T-helper 1 cell treated with Interleukin-12 subunit alpha and Interleukin-12 subunit beta and Interleukin-4 antibody, amounts not matched to agents 30 μg/mL and 1 μg/mL, for 36 hours (primary cell): ENCODE data around the gene CD99.
"Not testable (repeated sequence)": the region's sequence is repeated elsewhere in the genome, so short reads cannot be mapped to it uniquely, and the experiment has no call there.

Experiments used
- H3K27ac Mint-ChIP-seq: one replicate; pipeline ENCODE4 v1.8.0; 2021; ENCODE audit warnings: mild to moderate bottlenecking, mixed read lengths
- H3K27me3 Mint-ChIP-seq: one replicate; pipeline ENCODE4 v1.8.0; 2021; ENCODE audit warnings: low read depth, mixed read lengths
- H3K36me3 Mint-ChIP-seq: one replicate; pipeline ENCODE4 v1.8.0; 2021; ENCODE audit warnings: low read depth, mixed read lengths
- H3K4me1 Mint-ChIP-seq: one replicate; pipeline ENCODE4 v1.8.0; 2021; ENCODE audit warnings: low read depth, mixed read lengths
- H3K4me3 Mint-ChIP-seq: one replicate; pipeline ENCODE4 v1.8.0; 2021; ENCODE audit warnings: mild to moderate bottlenecking, moderate library complexity, mixed read lengths
- H3K9me3 Mint-ChIP-seq: one replicate; pipeline ENCODE4 v1.8.0; 2021; ENCODE audit warnings: mixed read lengths

Gene CD99

GRCh38 chrX:2715066-2715600 lies 24.0 kb downstream of the CD99 start:
- peaks cover 57% of the 10 kb centered on the region for H3K36me3 Mint-ChIP-seq
- peaks cover 53% of the 10 kb centered on the region for H3K4me1 Mint-ChIP-seq
- no peak overlapping the region for H3K4me3 Mint-ChIP-seq
- no peaks in the 10 kb centered on the region for H3K9me3 Mint-ChIP-seq
- peak overlapping the region; percentile 58 for H3K27ac Mint-ChIP-seq
- no peaks in the 10 kb centered on the region for H3K27me3 Mint-ChIP-seq

GRCh38 chrX:2717312-2717711 lies 26.2 kb downstream of the CD99 start:
- Mint-ChIP-seq H3K4me1 (peaks cover 44% of the 10 kb centered on the region), H3K27ac (peak overlapping the region; percentile 67), H3K36me3 (peaks cover 60% of the 10 kb centered on the region), H3K9me3 (no peaks in the 10 kb centered on the region), H3K27me3 (no peaks in the 10 kb centered on the region), H3K4me3 (peak overlapping the region; percentile 16)

GRCh38 chrX:2718821-2719220 lies 27.7 kb downstream of the CD99 start:
- no peak overlapping the region for H3K4me3 Mint-ChIP-seq
- H3K36me3 Mint-ChIP-seq, result peaks cover 75% of the 10 kb centered on the region
- H3K27me3 Mint-ChIP-seq, result no peaks in the 10 kb centered on the region
- no peak overlapping the region for H3K27ac Mint-ChIP-seq
- H3K4me1 Mint-ChIP-seq, result peaks cover 42% of the 10 kb centered on the region
- no peaks in the 10 kb centered on the region for H3K9me3 Mint-ChIP-seq

- Mint-ChIP-seq H3K4me3 (no peak overlapping the region), H3K4me1 (peaks cover 34% of the 10 kb centered on the region), H3K27ac (no peak overlapping the region), H3K9me3 (no peaks in the 10 kb centered on the region), H3K36me3 (peaks cover 74% of the 10 kb centered on the region), H3K27me3 (no peaks in the 10 kb centered on the region)
Measured at GRCh38 chrX:2719774-2720447, 28.8 kb downstream of the CD99 start.

- Mint-ChIP-seq H3K27ac (no peak overlapping the region), H3K36me3 (peaks cover 62% of the 10 kb centered on the region), H3K4me1 (peaks cover 8% of the 10 kb centered on the region), H3K9me3 (no peaks in the 10 kb centered on the region), H3K27me3 (no peaks in the 10 kb centered on the region), H3K4me3 (no peak overlapping the region)
Measured at GRCh38 chrX:2723286-2723879, 32.3 kb downstream of the CD99 start.

- H3K27ac Mint-ChIP-seq, H3K9me3 Mint-ChIP-seq, H3K4me3 Mint-ChIP-seq, H3K27me3 Mint-ChIP-seq, H3K4me1 Mint-ChIP-seq: not testable (repeated sequence)
- peaks cover 55% of the 10 kb centered on the region for H3K36me3 Mint-ChIP-seq
Measured at GRCh38 chrX:2727264-2727663, 36.2 kb downstream of the CD99 start.

GRCh38 chrX:2732076-2732475 lies 41.0 kb downstream of the CD99 start:
- Mint-ChIP-seq H3K4me3 (no peak overlapping the region), H3K9me3 (peaks cover 3% of the 10 kb centered on the region), H3K36me3 (peaks cover 60% of the 10 kb centered on the region), H3K4me1 (peaks cover 3% of the 10 kb centered on the region), H3K27ac (no peak overlapping the region), H3K27me3 (no peaks in the 10 kb centered on the region)

GRCh38 chrX:2732649-2733048 lies 41.6 kb downstream of the CD99 start:
- no peak overlapping the region for H3K4me3 Mint-ChIP-seq

GRCh38 chrX:2733286-2733685 lies 42.2 kb downstream of the CD99 start:
- Mint-ChIP-seq H3K27ac (no peak overlapping the region), H3K27me3 (no peaks in the 10 kb centered on the region), H3K36me3 (peaks cover 59% of the 10 kb centered on the region), H3K4me1 (peaks cover 3% of the 10 kb centered on the region), H3K9me3 (peaks cover 3% of the 10 kb centered on the region), H3K4me3 (no peak overlapping the region)

More at GRCh38 chrX:2732649-2733048, 41.6 kb downstream of the CD99 start:
- Mint-ChIP-seq H3K4me1 (peaks cover 3% of the 10 kb centered on the region), H3K36me3 (peaks cover 60% of the 10 kb centered on the region), H3K27ac (no peak overlapping the region), H3K9me3 (peaks cover 3% of the 10 kb centered on the region), H3K27me3 (no peaks in the 10 kb centered on the region)

GRCh38 chrX:2735270-2735669 lies 44.2 kb downstream of the CD99 start:
- H3K36me3 Mint-ChIP-seq, result peaks cover 56% of the 10 kb centered on the region
- peaks cover 3% of the 10 kb centered on the region for H3K9me3 Mint-ChIP-seq
- H3K27ac Mint-ChIP-seq, result no peak overlapping the region
- peaks cover 3% of the 10 kb centered on the region for H3K4me1 Mint-ChIP-seq
- no peaks in the 10 kb centered on the region for H3K27me3 Mint-ChIP-seq
- H3K4me3 Mint-ChIP-seq, result no peak overlapping the region

- Mint-ChIP-seq H3K36me3 (peaks cover 41% of the 10 kb centered on the region), H3K27ac (no peak overlapping the region)
Measured at GRCh38 chrX:2740672-2741071, 49.6 kb downstream of the CD99 start.

GRCh38 chrX:2741386-2741785 lies 50.3 kb downstream of the CD99 start:
- Mint-ChIP-seq H3K4me1 (peaks cover 2% of the 10 kb centered on the region), H3K27ac (no peak overlapping the region), H3K36me3 (peaks cover 40% of the 10 kb centered on the region), H3K9me3 (no peaks in the 10 kb centered on the region), H3K27me3 (no peaks in the 10 kb centered on the region), H3K4me3 (no peak overlapping the region)

More at GRCh38 chrX:2740672-2741071, 49.6 kb downstream of the CD99 start:
- no peak overlapping the region for H3K4me3 Mint-ChIP-seq
- H3K9me3 Mint-ChIP-seq, result no peaks in the 10 kb centered on the region
- H3K4me1 Mint-ChIP-seq, result peaks cover 2% of the 10 kb centered on the region
- H3K27me3 Mint-ChIP-seq, result no peaks in the 10 kb centered on the region

GRCh38 chrX:2746250-2746649 lies 55.2 kb downstream of the CD99 start:
- not testable (repeated sequence) for H3K4me3 Mint-ChIP-seq, H3K4me1 Mint-ChIP-seq, H3K27me3 Mint-ChIP-seq, H3K9me3 Mint-ChIP-seq, H3K27ac Mint-ChIP-seq
- H3K36me3 Mint-ChIP-seq, result peaks cover 17% of the 10 kb centered on the region

GRCh38 chrX:2748171-2748814 lies 57.2 kb downstream of the CD99 start:
- Mint-ChIP-seq H3K9me3 (no peaks in the 10 kb centered on the region), H3K36me3 (peaks cover 1% of the 10 kb centered on the region), H3K4me1 (peaks cover 2% of the 10 kb centered on the region), H3K27ac (no peak overlapping the region), H3K4me3 (no peak overlapping the region), H3K27me3 (no peaks in the 10 kb centered on the region)

- H3K36me3 Mint-ChIP-seq, result no peaks in the 10 kb centered on the region
- H3K27me3 Mint-ChIP-seq, result no peaks in the 10 kb centered on the region
- no peaks in the 10 kb centered on the region for H3K9me3 Mint-ChIP-seq
- H3K4me1 Mint-ChIP-seq, result peaks cover 2% of the 10 kb centered on the region
- H3K4me3 Mint-ChIP-seq, result no peak overlapping the region
- no peak overlapping the region for H3K27ac Mint-ChIP-seq
Measured at GRCh38 chrX:2748815-2749188, 57.7 kb downstream of the CD99 start.
